Mononuclear cell (primary cell): ENCODE measurements around the gene FAM20C. TPM values are rescaled to one million over a fixed set of nuclear protein-coding genes. Genes with fewer than 3 reads are reported as not detected.
"Not testable (repeated sequence)": the region's sequence is repeated elsewhere in the genome, so short reads cannot be mapped to it uniquely, and the experiment has no call there.

Source experiments
- H3K27me3 ChIP-seq: 2 replicates; pipeline ENCODE4 v1.6.0; 2011; ENCODE audit warnings: low read length, control low read depth; ENCODE audit not compliant: insufficient read depth
- H3K4me1 ChIP-seq: 2 replicates; pipeline ENCODE4 v1.5.1; 2011; ENCODE audit warnings: mild to moderate bottlenecking, low read length, control low read depth; ENCODE audit not compliant: insufficient read depth
- H3K4me3 ChIP-seq: 2 replicates; pipeline ENCODE4 v1.5.1; 2011; ENCODE audit warnings: mild to moderate bottlenecking, low read length, moderate library complexity
- H3K9me3 ChIP-seq: 2 replicates; pipeline ENCODE4 v1.5.1; 2011; ENCODE audit warnings: low read depth, mild to moderate bottlenecking, control low read depth, low read length
- total RNA-seq: library from RNA; depleted of rRNA; stranded (reverse); fragments of >200 nt; gene quantifications from one replicate; pipeline ENCODE4 v1.2.3, GENCODE V29; 2012

The FAM20C gene
- total RNA-seq, 1 donor = 15.3 TPM

DNA sequence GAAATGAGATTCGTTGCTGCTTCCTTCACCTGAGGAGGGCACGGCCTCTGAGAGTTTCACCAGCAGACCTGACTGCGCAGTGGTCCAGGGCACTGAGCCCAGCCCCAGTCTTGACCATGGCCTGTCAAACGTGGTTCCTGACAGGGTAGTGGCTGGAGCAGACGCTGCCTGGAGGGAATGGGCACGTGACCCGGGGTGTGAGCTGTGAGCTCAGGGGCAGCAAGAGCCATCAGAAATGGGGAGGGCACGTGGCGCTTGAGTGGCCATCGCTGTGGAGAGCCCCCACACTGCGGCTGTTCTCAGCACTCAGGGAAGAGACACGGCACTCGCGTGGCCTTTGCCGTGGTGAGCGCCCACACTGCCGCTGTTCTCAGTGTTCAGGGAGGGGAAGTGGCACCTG is 12.0 kb downstream of the FAM20C start:
- H3K27me3 ChIP-seq = no peaks in the 10 kb centered on the region
- H3K9me3 ChIP-seq = no peaks in the 10 kb centered on the region
- H3K4me1 ChIP-seq = no peaks in the 10 kb centered on the region
- H3K4me3 ChIP-seq = no peak overlapping the region

DNA sequence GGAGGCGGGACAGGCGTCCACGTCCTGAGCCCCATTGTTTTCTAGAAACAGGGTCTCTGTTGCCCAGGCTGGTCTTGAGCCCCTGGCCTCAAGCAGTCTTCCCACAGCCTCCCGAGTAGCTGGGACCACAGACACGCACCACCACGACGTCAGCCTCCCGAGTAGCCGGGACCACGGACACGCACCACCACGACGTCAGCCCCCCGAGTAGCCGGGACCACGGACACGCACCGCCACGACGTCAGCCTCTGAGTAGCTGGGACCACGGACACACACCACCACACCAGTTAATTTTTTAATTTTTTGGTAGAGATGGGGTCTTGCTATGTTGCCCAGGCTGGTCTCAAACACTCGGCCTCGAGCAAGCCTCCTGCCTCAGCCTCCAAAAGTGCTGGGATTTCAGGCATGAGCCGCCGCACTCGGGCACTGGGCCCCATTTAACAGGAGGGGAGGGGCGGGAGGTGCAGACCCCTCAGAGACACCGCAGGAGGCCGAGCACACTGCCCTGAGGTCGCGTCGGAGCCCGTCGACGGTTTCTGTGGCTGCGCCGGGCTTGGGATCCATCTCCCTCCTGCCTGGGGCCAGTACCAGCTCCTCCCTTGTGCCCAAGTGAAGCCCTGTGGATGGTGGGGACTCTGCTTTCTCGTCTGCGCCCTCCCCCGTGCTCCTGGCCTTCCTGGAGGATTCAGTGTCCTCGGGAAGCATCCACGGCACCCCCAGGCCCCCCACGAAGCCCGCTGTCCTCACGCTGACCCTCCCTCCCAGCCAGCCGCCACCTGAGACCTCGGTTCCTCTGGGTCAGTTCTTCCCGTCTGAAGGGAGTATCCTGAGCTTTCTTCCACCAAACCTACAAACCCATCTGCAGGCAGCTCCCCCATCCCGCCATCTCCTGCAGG is 13.0 kb downstream of the FAM20C start:
- H3K4me3 ChIP-seq = no peak overlapping the region
- no peaks in the 10 kb centered on the region for H3K9me3 ChIP-seq
- H3K4me1 ChIP-seq = no peaks in the 10 kb centered on the region
- H3K27me3 ChIP-seq = no peaks in the 10 kb centered on the region

DNA sequence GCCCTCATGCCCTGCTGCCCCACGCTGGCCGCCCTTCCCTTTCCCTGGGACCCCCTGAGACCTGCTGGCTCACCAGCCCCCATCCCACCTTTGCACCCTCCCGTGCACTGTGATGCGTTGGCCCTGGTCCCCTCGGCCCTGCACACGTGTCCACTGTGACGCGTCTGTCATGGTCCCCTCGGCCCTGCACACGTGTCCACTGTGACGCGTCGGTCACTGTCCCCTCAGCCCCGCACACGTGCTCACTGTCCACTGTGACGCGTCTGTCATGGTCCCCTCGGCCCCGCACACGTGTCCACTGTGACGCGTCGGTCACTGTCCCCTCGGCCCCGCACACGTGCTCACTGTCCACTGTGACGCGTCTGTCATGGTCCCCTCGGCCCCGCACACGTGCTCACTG is 14.0 kb downstream of the FAM20C start:
- H3K4me3 ChIP-seq, H3K4me1 ChIP-seq, H3K27me3 ChIP-seq, H3K9me3 ChIP-seq: not testable (repeated sequence)

DNA sequence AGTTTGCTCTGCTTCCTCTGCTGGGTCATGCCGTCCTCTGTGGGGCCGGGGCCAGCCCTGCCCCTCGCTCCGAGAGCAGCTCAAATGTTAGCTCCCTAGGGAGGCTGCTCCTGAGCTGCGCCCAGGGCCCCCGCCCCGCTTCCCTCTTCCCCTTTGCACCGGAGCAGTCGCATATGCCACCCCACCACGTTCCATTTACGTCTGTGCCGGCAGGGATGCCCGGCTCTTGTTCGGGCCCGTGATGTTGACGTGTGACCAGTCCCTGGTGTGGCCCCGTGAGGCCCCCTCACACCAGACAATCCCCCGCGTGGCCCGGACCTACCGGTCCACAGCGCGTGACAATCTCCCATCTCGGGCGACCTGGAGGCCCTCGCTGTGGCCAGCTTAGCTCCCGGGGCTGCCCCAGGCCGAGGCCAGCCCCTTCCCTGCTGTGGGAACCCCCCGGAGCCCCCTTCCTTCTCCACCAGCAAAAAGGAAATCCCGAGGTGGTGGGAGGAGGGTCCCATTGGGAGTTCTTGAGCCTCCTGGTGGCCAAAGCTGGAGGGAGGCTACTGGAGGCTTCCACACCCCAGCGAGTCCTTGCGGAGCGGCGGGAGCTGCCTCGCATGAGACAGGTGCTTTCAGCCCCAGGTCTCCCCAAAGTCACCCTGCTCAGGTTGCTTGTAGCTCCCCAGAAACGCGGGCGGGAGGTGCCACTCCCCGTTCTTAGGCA is 15.2 kb downstream of the FAM20C start:
- no peaks in the 10 kb centered on the region for H3K4me1 ChIP-seq
- no peak overlapping the region for H3K4me3 ChIP-seq
- H3K9me3 ChIP-seq = no peaks in the 10 kb centered on the region
- no peaks in the 10 kb centered on the region for H3K27me3 ChIP-seq

DNA sequence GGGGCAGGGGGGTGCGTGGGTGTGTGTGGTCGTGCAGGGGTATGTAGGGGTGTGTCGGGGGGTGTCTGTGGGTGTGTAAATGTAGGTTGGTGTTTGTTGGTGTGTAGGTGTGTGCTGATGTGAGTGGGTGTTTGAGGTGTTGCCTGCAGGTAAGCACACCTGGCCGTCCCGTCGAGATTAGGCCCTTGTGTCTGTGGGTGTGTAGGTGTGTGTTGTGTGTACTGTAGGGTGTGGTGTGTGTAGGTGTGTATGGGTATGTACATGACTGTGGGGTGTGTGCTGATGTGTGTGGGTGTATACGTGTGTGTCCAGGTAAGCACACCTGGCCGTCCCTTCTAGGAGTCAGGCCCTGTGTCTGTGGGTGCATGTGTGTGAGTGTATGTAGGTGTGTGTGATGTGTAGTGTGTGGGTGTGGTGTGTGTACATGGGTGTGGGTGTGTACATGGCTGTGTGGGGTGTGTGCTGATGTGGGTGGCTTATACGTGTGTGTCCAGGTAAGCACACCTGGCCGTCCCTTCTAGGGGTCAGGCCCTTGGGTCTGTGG is 15.8 kb downstream of the FAM20C start:
- H3K27me3 ChIP-seq = no peaks in the 10 kb centered on the region
- H3K4me3 ChIP-seq = no peak overlapping the region
- no peaks in the 10 kb centered on the region for H3K9me3 ChIP-seq
- no peaks in the 10 kb centered on the region for H3K4me1 ChIP-seq

DNA sequence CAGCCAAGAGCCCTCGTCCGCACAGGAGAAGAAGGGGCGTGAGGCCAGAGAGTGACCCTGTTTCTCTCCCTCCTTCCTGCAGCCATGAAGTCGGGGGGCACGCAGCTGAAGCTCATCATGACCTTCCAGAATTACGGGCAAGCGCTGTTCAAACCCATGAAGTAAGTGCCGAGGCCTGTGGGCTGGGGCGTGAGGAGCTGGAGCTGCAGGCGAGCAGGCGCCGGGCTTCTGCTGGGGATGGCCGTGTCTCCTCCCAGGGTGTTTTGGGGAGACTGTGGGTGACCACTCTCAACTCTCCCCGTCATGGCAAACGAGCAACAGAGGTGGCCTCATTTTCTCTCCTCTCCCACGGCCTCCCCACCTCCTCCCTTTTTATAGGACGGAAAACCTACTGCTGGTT is 16.4 kb downstream of the FAM20C start:
- Histone ChIP-seq H3K27me3 (no peaks in the 10 kb centered on the region), H3K4me1 (no peaks in the 10 kb centered on the region), H3K9me3 (no peaks in the 10 kb centered on the region), H3K4me3 (no peak overlapping the region)

DNA sequence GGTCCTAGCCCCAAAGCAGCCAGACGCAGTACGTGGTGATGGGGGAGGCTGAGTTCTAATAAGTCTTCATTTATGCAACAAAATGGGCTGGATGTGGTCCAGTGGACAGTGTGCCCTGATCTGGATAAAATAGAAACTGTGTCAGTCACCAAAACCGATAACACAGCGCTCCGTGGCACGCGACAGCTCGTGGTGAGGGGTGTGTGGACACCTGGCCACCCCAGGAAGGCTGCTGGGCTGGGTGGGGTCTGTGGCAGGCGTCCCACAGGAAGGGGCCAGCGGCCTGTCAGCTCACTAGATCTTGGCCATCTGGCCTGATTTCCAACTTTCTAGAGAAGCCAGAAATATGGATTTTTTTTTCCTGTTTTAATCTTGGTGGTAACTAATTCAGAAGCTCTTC is 17.0 kb downstream of the FAM20C start:
- no peaks in the 10 kb centered on the region for H3K27me3 ChIP-seq
- no peak overlapping the region for H3K4me3 ChIP-seq
- H3K9me3 ChIP-seq = no peaks in the 10 kb centered on the region
- H3K4me1 ChIP-seq = no peaks in the 10 kb centered on the region

DNA sequence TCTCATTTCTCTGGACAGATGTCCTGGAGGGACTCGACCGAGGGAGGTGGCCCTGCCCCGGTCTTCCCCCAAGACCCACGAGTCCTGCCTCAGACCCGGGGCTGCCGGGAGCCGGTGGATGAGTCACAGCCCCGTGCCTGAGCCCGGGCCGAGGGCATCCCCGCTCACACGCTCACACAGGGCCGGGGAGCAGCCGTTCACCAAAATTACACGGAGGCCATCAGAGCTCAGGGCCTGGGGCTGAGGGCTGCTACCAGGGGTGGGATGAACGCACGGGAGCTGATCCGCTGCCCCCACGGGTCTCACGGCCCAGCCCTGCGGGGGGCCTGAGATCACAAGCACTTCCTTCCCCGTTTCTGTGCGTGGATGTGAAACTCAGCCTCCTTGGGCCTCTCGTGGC is 17.5 kb downstream of the FAM20C start:
- no peaks in the 10 kb centered on the region for H3K9me3 ChIP-seq
- no peaks in the 10 kb centered on the region for H3K27me3 ChIP-seq
- no peak overlapping the region for H3K4me3 ChIP-seq
- no peaks in the 10 kb centered on the region for H3K4me1 ChIP-seq

DNA sequence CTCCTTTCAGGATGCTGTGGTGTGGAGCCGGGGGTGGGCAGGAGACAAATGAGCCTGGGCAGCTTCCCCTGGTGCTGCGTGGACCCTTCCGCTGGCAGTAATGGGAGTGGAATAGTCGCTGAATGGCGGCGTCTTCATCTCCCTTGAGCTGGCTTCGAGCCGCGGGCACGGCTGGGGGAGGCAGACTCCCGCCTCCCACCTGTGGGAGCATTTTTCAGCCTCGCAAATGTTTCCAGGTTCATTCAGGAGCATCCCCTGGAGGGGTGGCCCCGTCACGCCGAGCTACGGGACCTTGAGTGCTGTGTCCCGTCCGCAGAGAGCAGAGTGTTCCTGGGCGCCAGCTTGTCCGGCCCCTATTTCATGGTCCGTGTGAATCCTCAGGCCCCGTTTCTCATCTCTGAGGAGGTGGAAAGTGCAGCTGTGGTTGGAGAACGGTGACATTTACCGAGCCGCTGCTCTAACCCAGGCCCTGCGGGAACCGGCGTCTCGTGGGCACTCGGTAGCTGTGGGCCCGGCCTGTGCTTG is 18.1 kb downstream of the FAM20C start:
- H3K27me3 ChIP-seq = no peaks in the 10 kb centered on the region
- no peaks in the 10 kb centered on the region for H3K4me1 ChIP-seq
- no peaks in the 10 kb centered on the region for H3K9me3 ChIP-seq
- H3K4me3 ChIP-seq = no peak overlapping the region

DNA sequence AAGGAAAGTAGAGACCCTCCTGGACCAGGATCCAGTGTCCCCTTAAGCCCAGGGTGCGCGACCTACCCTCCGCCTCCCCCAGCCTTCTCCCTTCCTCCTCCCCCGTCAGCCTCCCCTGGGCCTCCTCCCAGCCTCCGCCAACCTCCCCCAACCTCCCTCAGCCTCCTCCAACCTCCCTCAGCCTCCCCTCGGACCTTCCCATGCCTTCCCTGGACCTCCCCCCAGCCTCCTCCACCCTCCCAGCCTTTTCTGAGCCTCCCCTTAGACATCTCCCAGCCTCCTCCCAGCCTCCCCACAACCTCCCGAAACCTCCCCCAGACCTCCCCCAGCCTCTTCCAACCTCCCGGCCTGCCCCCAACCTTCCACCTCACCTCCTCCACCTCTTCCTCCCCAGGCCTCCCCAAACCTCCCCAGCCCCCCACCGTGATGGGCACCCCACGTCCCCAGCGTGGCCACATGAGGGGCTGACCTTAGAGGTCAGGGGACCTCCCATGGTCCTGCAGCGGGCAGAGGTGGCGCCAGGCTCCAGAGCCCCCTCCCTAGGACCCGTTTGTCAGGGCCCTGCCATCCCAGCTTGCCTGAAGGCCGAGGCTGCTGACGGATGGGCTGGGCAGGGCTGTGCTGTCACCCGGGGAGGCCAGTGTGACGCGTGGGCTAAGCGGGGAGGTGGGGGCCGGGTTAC is 18.8 kb downstream of the FAM20C start:
- Histone ChIP-seq H3K9me3 (no peaks in the 10 kb centered on the region), H3K27me3 (no peaks in the 10 kb centered on the region), H3K4me3 (no peak overlapping the region), H3K4me1 (no peaks in the 10 kb centered on the region)

DNA sequence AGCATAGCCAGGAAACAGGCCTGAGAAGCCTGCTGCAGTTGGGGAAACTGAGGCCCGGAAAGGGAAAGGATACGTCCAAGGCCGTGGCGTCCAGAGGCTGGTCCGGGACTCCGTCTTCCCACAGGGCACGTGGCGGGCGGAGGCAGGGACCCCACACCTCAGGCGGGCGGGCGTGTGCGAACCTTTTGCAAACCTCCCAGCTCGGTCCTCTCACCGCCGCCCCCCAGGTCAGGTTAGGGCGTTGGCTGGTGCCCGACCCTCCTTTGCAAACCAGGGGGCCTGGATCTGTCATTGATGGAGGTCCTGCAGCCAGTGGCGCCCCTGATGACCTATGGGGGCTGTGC is 19.3 kb downstream of the FAM20C start:
- H3K9me3 ChIP-seq = no peaks in the 10 kb centered on the region
- no peaks in the 10 kb centered on the region for H3K27me3 ChIP-seq
- H3K4me1 ChIP-seq = no peaks in the 10 kb centered on the region
- H3K4me3 ChIP-seq = no peak overlapping the region

DNA sequence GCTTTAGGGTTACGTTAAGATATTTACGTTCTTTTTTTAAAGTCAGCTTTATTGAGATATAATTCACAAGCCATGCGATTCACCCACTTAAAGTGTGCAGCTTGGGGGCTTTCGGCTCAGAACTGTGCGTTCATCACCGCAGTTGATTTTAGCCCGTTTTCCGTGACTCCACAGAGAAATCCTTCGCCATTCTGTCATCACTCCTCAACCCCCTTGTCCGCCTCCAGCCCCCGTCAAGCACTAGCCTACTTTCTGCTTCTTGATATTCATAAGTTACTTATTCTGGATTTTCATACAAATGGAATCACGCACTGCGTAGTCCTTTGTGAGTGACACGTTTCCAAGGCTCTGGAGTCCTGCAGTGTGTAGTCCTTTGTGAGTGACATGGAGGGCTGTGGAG is 20.4 kb downstream of the FAM20C start:
- no peaks in the 10 kb centered on the region for H3K27me3 ChIP-seq
- no peaks in the 10 kb centered on the region for H3K4me1 ChIP-seq
- H3K4me3 ChIP-seq = no peak overlapping the region

DNA sequence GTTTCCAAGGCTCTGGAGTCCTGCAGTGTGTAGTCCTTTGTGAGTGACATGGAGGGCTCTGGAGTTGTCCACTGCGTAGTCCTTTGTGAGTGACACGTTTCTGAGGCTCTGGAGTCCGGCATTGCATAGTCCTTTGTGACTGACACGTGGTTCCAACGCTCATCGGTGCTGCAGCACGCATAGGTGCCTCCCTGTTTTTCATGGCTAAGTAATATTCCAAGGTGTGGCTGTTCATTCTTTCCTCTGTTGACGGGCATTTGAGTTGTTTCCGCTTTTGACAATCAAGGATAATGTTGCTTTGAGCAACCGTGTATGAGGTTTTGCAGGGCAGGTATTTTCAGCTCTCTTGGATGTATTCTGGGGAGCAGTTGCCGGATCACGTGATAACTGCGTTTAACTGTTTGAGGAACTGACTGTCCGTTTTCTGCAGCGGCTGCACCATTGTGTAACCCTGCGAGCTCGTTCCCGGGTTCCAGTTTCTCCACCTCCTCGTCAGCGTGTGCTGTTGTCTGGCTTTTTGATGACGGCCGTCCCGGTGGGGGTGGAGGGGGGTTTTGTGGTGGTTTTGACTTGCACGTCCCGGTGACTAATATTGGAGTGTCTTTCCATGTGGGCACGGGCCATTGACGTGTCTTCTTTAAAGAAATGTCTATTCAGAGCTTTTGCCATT is 21.1 kb downstream of the FAM20C start:
- H3K4me1 ChIP-seq = no peaks in the 10 kb centered on the region

More for the DNA sequence above, 20.4 kb downstream of the FAM20C start:
- no peaks in the 10 kb centered on the region for H3K9me3 ChIP-seq

DNA sequence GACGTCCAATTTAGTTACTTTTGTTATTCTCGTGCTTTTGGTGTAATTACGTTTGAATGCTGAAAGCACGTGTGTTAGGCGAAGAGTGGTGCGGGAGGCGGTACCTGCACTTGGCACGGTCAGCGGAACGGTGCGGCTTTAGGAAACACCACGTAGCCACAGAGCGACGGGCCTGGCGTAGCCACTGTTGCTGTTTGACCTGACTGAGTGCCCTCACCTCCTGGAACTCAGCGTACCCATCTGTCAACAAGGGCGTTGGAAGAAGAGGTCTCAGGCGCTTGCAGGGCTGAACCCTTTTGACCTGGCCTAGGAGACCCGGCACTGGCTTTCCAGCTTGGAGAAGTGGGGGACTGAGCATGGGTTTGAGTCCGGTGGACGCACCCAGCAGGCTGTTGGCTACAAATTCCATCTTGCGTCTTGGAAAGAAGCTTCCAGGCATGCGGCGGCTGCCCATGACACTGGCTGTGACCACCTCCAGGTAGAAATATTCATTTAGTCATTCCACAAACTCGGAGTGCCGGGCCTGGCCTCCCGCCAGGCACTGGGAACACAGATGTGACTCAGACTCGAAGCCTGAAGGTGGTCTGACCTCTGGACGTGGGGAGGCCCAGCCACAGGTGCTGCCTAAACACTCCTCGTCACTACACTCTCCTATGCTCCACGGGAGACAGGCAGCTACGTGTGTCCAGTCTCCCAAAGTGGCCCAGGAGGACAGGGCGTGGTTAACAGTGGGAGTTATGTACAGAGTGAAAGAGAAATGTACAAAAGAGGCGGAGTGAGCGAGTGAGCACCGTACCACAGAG is 22.2 kb downstream of the FAM20C start:
- no peaks in the 10 kb centered on the region for H3K27me3 ChIP-seq
- H3K9me3 ChIP-seq = no peaks in the 10 kb centered on the region
- no peaks in the 10 kb centered on the region for H3K4me1 ChIP-seq
- no peak overlapping the region for H3K4me3 ChIP-seq

More for the DNA sequence above, 21.1 kb downstream of the FAM20C start:
- Histone ChIP-seq H3K4me3 (no peak overlapping the region), H3K27me3 (no peaks in the 10 kb centered on the region), H3K9me3 (no peaks in the 10 kb centered on the region)
